Activated CD4-positive, alpha-beta T cell treated with anti-CD3 and anti-CD28 coated beads for 1 hour (primary cell): Measurements from ENCODE around the gene GPR150.

Experiments
- DNase-seq: peaks from one replicate; pipeline ENCODE4 v3.0.0-alpha.2; 2020

Gene GPR150

GRCh38 chr5:95655575-95655974, 35.7 kb downstream of the GPR150 start:
- no peak for DNase-seq

DNA sequence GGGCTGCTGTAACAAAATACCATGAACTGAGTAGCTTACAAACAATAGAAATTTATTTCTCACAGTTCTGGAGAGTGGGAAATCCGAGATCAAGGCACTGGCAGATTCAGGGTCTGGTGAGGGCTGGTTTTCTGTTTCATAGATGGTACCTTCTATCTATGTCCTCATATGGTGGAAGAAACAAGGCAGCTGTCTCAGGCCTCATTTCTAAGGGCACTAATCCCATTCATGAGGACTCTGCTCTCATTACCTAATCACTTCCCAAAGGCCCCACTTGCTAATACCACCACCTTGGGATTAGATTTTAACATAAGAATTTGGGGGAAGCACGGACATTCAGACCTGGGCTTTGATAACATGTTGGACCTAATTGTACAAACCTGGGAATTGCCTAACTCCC, 40.2 kb downstream of the GPR150 start:
- no peak for DNase-seq

DNA sequence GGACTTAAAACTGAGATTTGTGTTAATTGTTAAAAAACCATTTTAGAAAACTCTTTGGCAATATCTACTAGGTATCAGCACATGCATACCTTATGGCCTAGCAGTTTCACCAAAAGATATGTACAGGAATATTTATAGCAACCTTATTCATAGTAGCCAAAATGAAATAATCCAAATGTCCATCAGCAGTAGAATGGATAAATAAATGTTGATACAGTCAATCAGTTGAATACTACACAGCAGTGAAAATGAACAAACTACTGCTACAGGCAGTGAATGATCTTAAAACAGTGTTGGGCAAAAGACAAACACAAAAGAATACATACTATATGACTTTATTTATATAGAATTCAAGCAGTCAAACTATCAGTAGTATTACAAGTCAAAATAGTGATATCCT, 43.1 kb downstream of the GPR150 start:
- DNase-seq, result no peak

- no peak for DNase-seq
These were observed 44.4 kb downstream of the GPR150 start for GRCh38 chr5:95664204-95664786.

GRCh38 chr5:95667061-95667618, 47.3 kb downstream of the GPR150 start:
- no peak for DNase-seq

GRCh38 chr5:95667678-95668077, 47.8 kb downstream of the GPR150 start:
- no peak for DNase-seq

- no peak for DNase-seq
These were observed 48.3 kb downstream of the GPR150 start for GRCh38 chr5:95668216-95668615.

- DNase-seq, result no peak
These were observed 48.8 kb downstream of the GPR150 start for GRCh38 chr5:95668728-95669127.

GRCh38 chr5:95669540-95669939, 49.7 kb downstream of the GPR150 start:
- DNase-seq, result no peak

DNA sequence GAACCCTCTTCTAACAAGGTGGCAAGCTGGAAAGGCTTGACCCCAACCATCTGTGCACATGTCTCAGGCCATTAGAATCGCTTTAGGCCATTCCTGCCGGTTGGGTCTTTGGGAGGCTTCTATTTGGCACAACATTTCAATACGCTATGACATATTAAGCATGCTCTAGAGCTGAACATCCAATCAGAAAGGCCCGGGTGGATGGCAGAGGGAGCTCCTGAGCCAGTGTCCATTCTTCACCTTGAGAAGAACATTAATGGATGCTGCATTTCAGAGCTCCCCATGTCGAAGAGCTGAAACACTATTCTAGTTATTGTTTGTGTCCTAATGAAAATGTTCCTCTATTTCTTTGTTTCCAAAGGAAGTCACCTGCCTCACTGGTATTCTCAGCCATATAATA, 50.1 kb downstream of the GPR150 start:
- DNase-seq, result no peak

- no peak for DNase-seq
These were observed 50.7 kb downstream of the GPR150 start for GRCh38 chr5:95670568-95670967.
